Calu3 (cell line): ENCODE data around the gene MARS1. TPM values are rescaled to one million over a fixed set of nuclear protein-coding genes. Genes with fewer than 3 reads are reported as not detected.
"Not testable (repeated sequence)": the region's sequence is repeated elsewhere in the genome, so short reads cannot be mapped to it uniquely, and the experiment has no call there.

Experiments used
- Bru-seq: library from RNA; stranded (reverse); fragments of 400-500 nt; gene quantifications from one replicate; lab custom pipeline; 2021; lab: Mats Ljungman, UMichigan
- BruChase-seq, 2 experiments: library from RNA; stranded (reverse); fragments of 400-500 nt; gene quantifications; one replicate each; lab custom pipeline; 2021; lab: Mats Ljungman, UMichigan
- BruUV-seq: library from RNA; stranded (reverse); fragments of 400-500 nt; replicated peaks from 2 replicates; lab custom pipeline; 2021; lab: Mats Ljungman, UMichigan
- CTCF ChIA-PET: fragments of 300-600 bp; sonication (Branson Sonifier 250); formaldehyde crosslinking; loops from one replicate; lab custom pipeline; 2022; ENCODE audit warnings: antibody characterized with exemption; lab: Charles Lee
- DNase-seq: peaks from one replicate; pipeline ENCODE4 v3.0.0; 2022
- H3K27ac Mint-ChIP-seq: one replicate; pipeline ENCODE4 v1.8.0; 2022; ENCODE audit warnings: mixed read lengths; ENCODE audit not compliant: unreplicated experiment
- H3K27me3 Mint-ChIP-seq: one replicate; pipeline ENCODE4 v1.8.0; 2022; ENCODE audit warnings: mixed read lengths; ENCODE audit not compliant: unreplicated experiment
- H3K36me3 Mint-ChIP-seq: one replicate; pipeline ENCODE4 v1.8.0; 2022; ENCODE audit warnings: mild to moderate bottlenecking, moderate library complexity, mixed read lengths; ENCODE audit not compliant: insufficient read depth, unreplicated experiment
- H3K4me1 Mint-ChIP-seq: one replicate; pipeline ENCODE4 v1.8.0; 2022; ENCODE audit warnings: mild to moderate bottlenecking, low read depth, mixed read lengths; ENCODE audit not compliant: unreplicated experiment
- H3K4me3 Mint-ChIP-seq: one replicate; pipeline ENCODE4 v1.8.0; 2022; ENCODE audit warnings: mild to moderate bottlenecking, low read depth, moderate library complexity, mixed read lengths; ENCODE audit not compliant: unreplicated experiment
- H3K9me3 Mint-ChIP-seq: one replicate; pipeline ENCODE4 v1.8.0; 2022; ENCODE audit warnings: low read depth, mixed read lengths; ENCODE audit not compliant: unreplicated experiment
- CTCF ChIP-seq: fragments of 200-600 bp; IDR thresholded peaks from one replicate; pipeline ENCODE4 v1.8.0; 2022; ENCODE audit warnings: antibody characterized with exemption; ENCODE audit not compliant: unreplicated experiment
- intact Hi-C: fragments of 100-400 bp; cut with micrococcal nuclease; formaldehyde crosslinking; loops from one replicate; pipeline ENCODE4 v1.10.0; 2022; ENCODE audit not compliant: unreplicated experiment
- long read RNA-seq: library from polyadenylated mRNA; stranded (forward); transcript quantifications from one replicate; pipeline ENCODE4 v2.0.0, GENCODE V29; 2022
- total RNA-seq: library from RNA; stranded (reverse); gene quantifications from 2 replicates; pipeline ENCODE4 v1.2.3, GENCODE V29; 2022

Gene MARS1
- total RNA-seq (358 and 369 TPM in 2 replicates), Bru-seq, nascent RNA (percentile 88 among the genes with signal in this experiment), BruChase-seq, experiment 1, labeled RNA remaining after a 6-hour chase (percentile 97 among the genes with signal in this experiment), BruChase-seq, experiment 2, labeled RNA remaining after a 2-hour chase (percentile 91 among the genes with signal in this experiment)
- long read RNA-seq, transcript MARS-201 (21 exons, 2,905 nt) = major isoform, 308 of 392 reads
- long read RNA-seq, partial matches to known transcripts = 28 of 392 reads
- long read RNA-seq, other reads (novel, unspliced or antisense) = 56 of 392 reads

GRCh38 chr12:57487597-57488401 lies at the start of gene MARS1:
Gene MARS1 (plus strand): TSS chr12:57488068. CDS start chr12:57488091, 23 bp downstream.
- Mint-ChIP-seq H3K4me1 (peaks cover 9% of the 10 kb centered on the region), H3K9me3 (no peaks in the 10 kb centered on the region), H3K4me3 (peak within 1 kb of the TSS; percentile 93), H3K36me3 (peaks cover 52% of the 10 kb centered on the region), H3K27ac (peak within 1 kb of the TSS; percentile 99), H3K27me3 (peaks cover 12% of the 10 kb centered on the region)
- no TSS peak for BruUV-seq
- CTCF ChIA-PET = interaction anchor here (1.3 kb wide), 1 partner anchor 29 kb away, joined by 5 read pairs; no protein-coding TSS in a partner anchor
- DNase-seq = peak; percentile 94
- TF ChIP-seq CTCF = no peak
- intact Hi-C loops = no loop called here

DNA sequence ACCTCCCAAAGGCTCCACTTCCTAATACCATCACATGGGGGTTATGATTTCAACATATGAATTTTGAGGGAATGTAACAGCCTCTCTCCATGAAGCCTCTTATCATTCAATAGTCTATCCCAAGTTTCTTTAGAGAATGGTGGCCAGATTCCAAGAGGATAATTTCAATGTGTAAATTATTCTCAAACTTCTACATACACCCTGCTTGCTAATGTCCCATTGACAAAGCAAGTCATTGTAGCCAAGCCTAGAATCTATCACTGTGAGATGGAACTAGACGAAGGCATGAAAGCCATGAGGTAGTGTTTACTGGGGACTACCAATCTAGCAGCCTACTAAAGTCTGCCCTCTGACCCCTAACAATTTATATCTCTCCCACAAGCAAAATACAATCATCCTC lies 49.5 kb upstream of the MARS1 start:
- Mint-ChIP-seq H3K36me3 (no peaks in the 10 kb centered on the region), H3K9me3 (peaks cover 4% of the 10 kb centered on the region), H3K4me3 (no peak overlapping the region), H3K4me1 (peaks cover 6% of the 10 kb centered on the region), H3K27ac (no peak overlapping the region), H3K27me3 (no peaks in the 10 kb centered on the region)
- TF ChIP-seq CTCF = no peak
- BruUV-seq = no TSS peak
- no peak for DNase-seq
- intact Hi-C loops = no loop called here
- CTCF ChIA-PET = no interaction called here

GRCh38 chr12:57439762-57440266 lies 48.1 kb upstream of the MARS1 start:
- CTCF ChIA-PET = no interaction called here

GRCh38 chr12:57441393-57441792 lies 46.5 kb upstream of the MARS1 start:
- H3K27me3 Mint-ChIP-seq, BruUV-seq, H3K36me3 Mint-ChIP-seq, DNase-seq, H3K27ac Mint-ChIP-seq, intact Hi-C loops, H3K9me3 Mint-ChIP-seq, H3K4me1 Mint-ChIP-seq, CTCF ChIA-PET, H3K4me3 Mint-ChIP-seq: not testable (repeated sequence)

More at GRCh38 chr12:57439762-57440266, 48.1 kb upstream of the MARS1 start:
- Mint-ChIP-seq H3K36me3 (no peaks in the 10 kb centered on the region), H3K4me3 (no peak overlapping the region), H3K9me3 (peaks cover 4% of the 10 kb centered on the region), H3K27ac (no peak overlapping the region), H3K27me3 (no peaks in the 10 kb centered on the region), H3K4me1 (peaks cover 6% of the 10 kb centered on the region)
- BruUV-seq = no TSS peak
- no peak for DNase-seq
- TF ChIP-seq CTCF = no peak
- intact Hi-C loops = no loop called here
